NCI-H1048 (cell line): ENCODE data around the gene SLC1A2.

ENCODE experiments used
- DNase-seq: peaks from one replicate; lab custom pipeline; 2025; lab: John Stamatoyannopoulos, UW

Gene SLC1A2

DNA sequence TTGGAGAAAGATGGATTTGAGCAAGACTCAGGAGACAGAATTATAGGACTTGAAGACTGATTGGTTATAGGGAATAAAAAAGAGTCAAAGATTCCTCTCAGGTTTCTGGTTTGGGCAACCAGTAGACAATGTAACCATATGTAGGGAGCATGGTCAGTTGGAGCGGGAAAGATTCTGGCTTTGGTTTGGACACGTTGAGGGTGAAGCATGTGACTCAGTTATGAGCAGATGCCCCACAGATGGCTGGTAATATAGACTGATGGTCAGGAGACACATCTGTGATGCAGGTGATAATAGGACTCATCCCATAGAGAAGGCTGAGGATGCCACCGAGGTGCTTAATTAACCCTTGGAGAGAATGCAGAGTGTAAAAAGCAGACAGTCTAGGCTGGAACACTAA, 148.3 kb downstream of the SLC1A2 start:
- no peak for DNase-seq

DNA sequence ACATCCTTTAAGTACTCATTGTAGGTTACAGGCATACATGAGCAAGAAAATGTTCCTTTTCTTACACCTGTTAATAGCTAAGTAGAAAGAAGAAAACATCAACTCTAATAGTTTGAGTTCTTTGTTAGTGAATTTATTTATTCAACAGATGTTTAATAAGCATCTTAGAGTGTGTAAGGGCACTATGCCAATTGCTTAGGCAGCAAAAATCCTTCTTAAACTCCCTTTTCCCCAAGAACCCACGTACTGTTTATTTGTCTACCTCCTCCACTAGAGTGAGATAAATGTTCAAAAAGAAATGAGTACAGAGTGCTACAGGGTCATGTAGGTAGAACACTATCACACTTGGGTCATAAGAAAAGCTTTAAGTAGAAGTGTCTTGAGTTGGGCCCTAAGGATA, 149.0 kb downstream of the SLC1A2 start:
- DNase-seq, result no peak

DNA sequence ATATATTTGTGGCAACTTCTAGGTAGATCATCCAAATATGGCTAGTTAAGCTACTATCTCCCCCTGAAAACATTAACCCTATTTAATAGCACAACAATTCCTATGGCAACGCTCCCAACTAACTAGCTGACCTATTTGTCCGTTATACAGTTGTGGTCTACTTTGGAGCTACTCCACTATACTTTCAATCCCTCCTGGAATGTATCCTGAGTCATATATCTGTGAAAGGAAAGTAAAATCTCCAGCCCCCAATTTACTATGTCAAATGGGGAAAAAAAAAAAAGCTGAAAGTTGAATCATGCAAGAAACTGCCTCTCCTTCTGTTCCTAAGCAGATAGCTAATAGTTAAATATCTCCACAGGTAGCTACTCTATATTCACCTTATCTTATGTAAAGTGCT, 151.9 kb downstream of the SLC1A2 start:
- DNase-seq, result no peak

DNA sequence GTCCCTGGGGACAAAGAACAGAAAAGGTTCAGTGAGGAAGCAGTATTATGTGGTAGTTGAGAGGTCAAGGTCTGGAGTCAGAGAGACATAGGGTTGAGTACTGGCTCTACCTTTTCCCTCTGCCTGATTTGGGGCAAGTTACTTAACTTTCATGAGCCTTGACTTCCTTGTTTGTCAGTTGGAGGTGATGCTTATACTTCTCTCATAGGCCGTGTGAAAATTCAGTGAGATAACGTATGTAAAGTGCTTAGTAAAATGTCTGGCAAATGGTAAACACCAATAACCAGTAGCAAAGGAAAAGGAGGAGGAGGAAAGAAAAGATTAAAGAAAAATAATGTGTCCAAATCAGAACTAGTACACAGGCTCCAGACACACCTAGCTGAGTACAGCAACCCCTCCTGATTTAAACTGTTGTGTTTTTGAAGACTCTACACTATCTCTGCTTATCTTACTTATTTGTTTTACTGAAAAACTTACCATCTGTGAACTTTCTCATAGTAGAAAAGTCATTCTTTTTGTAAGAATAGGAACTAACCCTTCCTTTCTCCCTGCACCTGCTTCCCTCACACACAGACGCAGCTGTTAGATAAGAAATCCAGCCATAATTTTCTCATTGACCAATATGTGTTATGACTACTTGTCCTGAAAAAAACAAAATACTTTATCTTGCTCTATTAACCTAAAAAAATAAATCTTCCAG, 153.5 kb downstream of the SLC1A2 start:
- DNase-seq, result no peak

DNA sequence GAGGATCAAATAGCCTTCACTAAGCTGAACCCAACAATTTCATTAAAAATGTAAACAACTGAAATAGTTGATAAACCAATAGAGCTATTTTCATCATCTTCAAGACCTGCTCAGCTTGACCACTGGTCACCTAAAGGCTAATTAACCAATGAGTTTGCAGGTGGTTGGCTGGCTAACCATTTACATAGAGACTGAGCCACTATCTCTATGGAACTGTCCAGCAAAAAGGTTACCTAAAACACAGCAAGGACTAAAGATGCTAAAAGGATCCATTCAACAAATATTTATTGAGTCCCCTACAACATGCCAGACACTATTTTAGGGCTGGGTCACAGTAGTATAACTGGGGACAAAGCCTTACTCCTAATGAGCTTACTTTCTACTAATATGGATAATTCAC, 156.6 kb downstream of the SLC1A2 start:
- DNase-seq, result no peak

DNA sequence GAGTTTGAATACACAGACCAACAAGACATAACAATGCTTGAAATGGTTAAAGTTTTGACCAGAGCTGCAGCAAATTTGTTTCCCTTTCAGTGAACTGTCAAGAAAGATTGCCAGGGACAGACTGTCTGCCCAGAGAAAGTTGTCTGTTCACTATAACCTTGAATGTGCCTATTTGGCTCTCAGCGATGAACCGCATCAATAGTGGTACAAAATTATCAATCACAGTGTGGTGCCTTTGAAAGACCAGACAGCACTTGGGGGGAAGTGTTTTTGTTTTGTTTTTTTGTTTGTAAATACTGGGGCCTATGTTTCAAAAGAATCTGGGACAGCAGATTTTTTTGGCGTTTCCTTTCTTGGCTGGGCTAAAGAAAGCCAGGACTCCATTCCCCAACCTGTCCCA, 157.3 kb downstream of the SLC1A2 start:
- no peak for DNase-seq

DNA sequence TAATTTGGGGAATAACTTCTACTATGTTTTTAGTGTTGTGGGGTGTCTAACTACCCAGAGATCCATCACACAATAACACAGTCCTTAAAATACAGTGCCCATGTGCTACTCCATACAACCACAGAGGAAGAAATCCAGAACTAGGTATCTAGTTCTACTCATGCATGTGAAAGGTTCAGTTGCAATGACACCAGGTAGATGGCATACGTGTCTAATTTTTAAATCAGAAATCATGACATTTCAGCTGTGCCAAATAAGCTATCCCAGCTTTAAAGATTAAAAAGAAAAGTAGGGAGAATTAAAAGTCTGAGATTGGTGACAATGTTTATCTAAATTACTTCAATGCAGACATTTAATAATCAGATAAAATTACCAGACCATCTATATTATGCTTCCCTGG, 158.2 kb downstream of the SLC1A2 start:
- DNase-seq, result no peak

DNA sequence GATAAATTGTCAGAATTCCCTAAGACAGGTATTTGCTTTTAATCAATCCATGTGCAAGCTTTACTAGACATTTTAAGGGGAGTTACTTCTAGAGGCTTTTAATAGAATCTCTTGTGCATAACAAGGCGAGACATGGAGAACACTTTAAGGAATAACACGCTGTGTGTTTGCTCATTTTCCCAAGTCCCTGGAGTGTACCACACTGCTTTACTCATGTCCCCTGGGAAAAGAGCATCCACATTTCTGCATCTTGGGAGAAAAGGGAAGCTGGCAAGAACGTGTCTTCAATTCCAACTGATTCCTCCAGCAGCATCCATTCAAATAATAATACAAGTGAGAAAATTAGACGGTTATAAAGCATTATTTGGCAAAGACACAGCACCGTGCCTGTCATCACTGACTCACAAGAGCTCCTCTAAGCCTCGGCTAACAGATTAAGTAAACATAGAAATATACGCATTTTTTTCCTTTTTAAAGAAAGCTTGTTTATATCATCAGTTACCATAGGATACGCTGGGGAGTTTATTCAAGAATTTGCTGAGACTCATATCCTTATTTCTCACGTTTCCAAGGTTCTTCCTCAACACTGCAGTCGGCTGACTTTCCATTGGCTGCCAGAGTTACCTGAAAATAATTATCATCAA, 158.9 kb downstream of the SLC1A2 start:
- DNase-seq, result no peak

DNA sequence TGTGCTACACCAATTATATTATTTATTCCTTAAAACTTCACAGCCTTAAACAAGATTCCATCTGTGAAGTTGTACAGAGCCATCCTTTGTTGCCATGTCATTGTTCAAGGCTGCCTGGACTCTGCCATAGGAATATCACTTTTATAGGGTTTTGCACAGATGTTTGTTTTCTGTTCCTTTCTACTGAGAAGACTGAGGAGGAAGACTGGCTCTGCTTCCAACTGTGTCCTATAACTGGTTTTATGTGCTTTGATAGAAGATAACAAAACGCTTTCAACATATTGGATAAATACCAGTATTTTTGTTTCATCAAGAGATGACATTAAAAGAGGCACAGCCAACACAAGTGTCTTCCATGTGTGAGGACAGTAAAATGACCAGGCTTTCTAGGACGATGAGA, 159.8 kb downstream of the SLC1A2 start:
- DNase-seq, result no peak

DNA sequence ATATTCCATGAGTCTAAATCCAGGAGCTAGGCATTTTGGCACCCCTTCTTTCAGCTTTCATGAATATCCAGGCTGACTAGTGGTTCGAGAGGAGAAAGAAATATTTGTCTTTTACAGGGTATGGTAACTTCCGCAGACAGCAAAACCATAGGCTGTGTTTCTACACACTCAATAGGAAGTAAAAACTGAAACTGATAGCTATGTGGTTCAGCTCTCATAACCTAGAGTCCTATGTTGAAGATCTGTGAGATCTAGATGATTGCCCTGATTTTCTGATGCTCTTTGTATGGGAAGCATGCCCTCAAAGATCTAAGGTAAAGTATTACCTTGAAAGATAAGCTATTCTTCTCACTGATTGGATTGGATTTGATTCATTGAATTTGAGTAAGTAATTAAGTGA, 162.1 kb downstream of the SLC1A2 start:
- no peak for DNase-seq

DNA sequence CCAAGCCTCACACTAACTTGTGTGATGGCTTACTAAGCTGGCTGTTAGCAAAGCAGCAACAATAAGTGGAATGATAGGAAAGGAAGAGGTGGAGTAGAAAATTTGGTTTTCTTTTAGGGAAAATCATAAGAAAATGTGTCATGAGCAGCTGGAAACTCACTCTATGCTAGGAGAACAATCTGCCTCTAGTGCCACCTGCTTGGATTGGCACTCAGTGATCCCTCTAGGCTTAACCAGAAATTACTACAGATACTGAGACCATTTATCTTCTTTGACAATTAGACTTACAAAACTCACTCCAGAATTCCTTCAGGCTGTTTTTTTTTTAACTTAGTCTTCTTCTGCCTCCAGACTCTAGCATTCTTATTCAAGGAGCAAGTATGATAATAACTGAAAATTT, 163.1 kb downstream of the SLC1A2 start:
- DNase-seq, result no peak

DNA sequence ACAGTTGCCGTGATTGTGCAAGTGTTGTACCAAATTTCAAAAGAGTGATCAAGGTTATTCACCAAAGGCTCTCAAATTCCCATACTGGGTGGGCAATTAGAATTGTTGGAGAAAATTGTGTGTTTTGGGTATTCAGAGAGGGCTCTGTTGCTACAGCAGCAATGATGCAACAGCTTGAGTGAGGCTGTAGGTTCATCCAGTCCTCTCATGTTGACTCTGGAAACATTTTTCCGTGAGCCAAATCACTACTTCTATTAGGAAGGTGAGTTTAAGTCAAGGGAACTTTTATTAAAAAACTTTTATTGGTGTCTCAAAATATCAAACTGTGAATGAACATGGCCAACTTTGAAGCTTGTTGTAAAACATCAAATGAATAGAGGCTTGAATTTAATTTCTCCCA, 163.8 kb downstream of the SLC1A2 start:
- no peak for DNase-seq

DNA sequence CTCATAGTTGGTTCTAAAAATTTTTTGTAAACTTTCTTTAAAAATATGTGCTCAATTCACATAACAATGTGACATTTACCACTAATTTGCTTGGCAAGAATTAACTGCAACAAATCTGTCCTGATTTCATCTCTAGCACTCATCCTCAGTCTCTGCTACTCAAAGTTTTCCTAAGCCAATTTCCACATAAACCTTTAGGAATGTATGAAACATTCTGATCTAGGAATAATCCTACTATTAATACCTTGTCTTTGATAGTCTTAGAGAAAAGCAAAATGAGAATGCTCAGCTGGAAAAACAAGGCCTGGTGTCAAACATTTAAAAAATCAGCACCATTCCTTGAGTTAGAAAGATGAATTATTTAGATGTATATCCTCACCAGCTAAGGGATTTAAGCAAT, 166.1 kb downstream of the SLC1A2 start:
- no peak for DNase-seq

DNA sequence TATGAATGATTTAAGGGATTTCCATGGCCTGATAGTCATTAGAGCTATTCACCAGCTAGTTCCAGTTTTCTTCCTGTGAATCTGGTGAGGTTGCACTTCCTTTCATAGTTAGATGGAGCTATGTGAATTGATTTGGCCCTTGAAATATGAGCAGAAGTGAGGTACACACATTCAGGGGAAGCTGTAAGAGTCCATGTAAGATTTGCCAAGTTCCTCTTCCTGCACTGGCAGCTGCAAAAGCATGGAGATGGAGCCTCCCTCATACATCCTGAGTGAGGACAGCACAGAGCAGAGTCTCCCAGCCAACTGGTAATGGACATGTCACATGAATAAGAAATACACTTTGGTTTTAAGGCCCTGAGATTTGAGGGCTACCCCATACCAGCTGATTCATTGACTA, 168.7 kb downstream of the SLC1A2 start:
- DNase-seq, result no peak

DNA sequence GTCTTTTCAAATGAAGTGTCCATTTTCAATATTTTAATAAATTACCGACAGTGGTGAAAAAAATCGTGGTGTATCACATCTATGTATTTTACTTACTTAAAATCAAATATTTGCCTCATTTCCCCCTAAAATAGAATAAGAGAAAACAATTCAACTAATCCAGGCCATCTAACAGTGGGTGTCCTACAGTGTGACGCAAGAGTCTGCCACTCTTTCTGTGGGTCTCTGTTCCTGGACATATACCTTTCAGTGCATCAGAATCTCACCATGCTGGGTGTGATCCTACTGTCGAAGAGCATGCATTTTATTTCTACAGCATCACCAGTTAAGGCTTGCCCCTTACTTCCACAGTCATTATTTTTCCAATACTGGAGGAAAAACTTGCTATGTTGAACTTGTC, 169.2 kb downstream of the SLC1A2 start:
- no peak for DNase-seq

DNA sequence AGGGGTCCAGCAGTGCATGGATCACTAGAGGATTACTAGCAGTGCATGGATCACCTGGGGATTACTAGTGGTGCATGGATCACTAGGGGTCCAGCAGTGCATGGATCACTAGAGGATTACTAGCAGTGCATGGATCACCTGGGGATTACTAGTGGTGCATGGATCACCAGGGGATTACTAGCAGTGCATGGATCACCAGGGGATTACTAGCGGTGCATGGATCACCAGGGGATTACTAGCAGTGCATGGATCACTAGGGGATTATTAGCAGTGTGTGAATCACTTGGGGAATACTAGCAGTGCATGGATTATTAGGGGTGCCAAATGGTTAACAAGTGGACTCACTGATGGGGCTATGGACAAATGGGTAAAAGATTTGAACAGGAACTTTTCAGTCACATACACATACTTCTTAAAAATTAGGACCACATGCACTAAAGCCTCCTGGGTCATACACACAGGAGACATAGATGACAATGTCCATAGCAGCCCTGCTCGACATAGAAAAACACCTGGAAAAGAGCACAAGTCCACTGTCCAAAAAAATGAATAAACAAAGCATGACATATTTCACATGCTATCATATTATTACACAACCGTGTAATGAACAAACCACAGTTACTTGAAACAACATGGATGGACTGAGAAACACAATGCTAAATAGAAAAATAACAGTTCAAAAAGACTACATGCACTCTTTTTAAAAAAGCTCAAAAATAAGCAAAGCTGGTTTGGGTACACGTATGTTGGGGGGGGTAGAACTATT, 170.6 kb downstream of the SLC1A2 start:
- DNase-seq, result no peak

DNA sequence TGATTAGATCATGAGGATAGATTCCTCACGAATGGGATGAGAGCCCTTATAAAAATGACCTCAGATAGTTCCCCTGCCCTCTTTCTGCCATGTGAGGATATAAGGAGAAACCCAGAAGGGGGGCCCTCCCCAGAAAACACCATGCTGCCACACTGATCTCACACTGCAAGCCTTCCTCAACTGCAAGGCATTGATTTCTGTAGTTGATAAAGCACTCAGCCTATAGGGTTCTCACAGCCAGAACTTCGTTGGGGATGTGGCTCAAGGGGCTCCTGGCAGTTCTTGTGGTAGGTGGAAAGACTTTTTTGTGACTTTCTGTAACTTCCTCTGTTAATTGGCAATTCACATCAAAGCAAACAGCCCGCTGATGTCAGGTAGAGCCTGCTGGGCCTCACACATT, 171.5 kb downstream of the SLC1A2 start:
- DNase-seq, result no peak

DNA sequence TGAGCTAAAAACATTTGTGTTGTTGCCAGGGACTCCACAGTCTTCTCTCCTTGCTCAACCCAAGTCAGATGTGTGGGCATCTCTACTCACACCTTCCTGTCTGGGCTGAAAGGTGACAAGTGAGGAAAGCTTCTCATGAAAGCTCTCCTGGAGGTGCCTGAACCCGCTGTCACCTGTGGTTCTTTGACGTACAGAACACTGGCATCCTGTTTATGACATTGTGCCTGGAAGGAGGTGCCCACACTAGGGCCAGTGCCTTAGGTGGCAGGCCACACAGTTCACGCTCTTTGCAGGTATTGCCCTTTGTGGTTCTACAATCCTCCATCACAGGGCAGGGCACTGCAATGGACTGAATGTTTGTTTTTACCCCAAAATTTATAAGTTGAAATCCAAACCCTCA, 171.9 kb downstream of the SLC1A2 start:
- no peak for DNase-seq

DNA sequence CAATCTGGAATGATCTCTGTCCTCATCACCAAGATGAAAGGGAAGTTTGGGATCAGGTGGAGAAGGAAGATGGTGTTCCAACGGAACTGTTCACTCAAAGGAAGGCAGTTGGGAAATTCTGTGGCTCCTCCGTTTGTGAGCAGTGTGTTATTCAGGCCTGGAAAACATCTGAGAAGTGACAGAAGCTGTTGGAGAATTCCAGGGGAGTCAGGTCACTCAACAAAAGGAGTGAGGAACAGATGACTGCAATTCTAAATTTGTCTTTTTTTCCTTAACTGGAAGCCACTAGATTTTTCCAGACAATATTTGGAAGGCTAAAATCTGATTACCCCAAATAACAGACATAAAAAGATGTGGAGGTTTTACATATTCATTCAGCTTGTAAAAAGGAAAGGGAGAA, 172.6 kb downstream of the SLC1A2 start:
- no peak for DNase-seq

DNA sequence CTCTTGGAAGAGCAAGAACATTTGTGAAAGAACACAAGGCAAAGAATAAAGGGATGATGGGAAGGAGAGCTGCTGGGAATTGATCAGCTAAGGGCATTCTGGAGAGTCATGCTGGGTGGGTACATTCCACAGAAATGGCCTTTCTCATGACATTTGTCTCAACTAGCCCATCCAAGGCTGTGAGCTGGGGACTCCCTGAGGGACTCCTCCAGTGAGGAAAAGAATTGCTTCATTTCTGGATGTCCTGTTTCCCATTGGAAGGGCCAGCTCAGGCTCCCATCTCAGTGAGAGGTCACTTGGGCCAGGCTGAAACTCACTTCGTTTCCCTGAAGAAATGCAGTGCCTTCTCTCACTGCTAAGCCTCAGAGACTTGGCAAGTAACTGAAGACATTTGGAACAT, 173.6 kb downstream of the SLC1A2 start:
- no peak for DNase-seq

DNA sequence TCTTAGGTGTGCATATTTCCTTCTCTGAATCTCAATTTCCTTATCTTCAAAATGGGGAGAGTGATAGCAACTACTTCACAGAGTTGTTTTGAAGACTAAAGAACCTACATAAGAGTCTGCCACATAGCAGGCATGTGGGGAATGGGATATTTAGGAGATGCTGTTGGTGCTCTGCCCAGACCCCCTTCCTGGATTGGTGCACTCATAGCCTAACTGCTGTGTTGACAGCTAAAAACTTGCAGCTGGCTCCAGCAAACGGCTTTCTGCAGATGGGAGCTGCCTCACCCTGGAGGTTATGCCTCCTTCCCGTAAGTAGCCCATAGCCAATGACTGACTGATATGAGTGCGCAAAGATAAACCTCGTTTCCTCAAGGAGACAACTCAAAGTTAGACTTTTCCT, 174.3 kb downstream of the SLC1A2 start:
- DNase-seq, result no peak

DNA sequence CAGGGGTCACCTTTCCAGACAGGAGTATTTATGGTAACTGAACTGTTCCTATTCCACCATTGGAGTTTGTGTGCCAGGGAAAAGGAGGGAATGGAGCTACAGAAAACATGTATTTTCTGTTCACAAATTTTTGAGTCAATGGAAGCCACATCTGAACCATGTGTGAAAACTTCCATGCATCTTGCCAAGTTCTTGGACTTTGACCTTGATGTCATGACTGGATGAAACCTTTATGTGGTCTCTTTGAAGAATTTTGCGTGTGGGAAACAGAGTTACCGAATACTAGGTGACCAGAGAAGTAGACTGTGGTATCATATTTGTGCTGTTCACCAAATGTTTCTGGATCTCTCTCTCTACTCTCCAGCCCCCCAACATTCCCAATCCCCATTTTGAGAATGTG, 175.6 kb downstream of the SLC1A2 start:
- DNase-seq, result no peak

DNA sequence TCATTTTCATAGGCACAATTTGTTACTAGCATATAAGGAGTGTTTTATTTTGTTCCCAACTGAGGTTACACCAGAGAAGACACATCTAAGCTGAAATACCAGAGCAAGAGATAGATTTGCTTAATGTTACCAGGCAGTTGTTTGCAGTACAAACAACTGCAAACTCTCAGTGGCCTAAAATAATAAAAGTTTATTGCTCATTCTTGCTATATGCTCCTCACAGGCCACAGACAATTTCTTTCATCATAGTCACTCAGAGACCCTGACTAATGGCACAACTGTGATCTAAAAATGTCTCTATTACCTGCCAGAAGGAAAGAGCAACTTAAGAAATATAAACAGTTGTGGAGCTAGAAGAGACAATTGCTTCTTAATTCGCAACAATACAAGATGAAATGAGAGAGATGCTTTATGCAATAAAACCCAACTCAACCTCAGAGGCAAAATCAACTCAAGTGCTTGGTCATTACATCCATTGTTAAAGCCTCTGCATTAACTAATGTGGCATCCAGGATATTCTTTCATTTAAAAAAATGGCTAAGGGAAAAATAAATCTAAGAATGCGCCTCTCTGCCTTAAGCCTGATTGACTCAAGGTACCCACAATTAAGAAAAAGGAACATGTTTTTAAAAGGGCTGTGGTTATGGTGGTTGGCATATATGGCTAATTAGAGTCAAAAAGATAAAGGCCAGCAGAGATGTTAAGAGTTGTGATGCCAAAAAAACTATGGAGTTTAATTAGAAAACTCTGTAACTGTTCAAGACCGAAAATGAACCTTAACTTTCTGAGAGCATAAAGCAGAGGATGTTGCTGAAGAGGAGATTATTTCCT, 176.7 kb downstream of the SLC1A2 start:
- DNase-seq, result no peak
